Measurements from ENCODE around the gene RRBP1.

RRBP1 gene

DNA sequence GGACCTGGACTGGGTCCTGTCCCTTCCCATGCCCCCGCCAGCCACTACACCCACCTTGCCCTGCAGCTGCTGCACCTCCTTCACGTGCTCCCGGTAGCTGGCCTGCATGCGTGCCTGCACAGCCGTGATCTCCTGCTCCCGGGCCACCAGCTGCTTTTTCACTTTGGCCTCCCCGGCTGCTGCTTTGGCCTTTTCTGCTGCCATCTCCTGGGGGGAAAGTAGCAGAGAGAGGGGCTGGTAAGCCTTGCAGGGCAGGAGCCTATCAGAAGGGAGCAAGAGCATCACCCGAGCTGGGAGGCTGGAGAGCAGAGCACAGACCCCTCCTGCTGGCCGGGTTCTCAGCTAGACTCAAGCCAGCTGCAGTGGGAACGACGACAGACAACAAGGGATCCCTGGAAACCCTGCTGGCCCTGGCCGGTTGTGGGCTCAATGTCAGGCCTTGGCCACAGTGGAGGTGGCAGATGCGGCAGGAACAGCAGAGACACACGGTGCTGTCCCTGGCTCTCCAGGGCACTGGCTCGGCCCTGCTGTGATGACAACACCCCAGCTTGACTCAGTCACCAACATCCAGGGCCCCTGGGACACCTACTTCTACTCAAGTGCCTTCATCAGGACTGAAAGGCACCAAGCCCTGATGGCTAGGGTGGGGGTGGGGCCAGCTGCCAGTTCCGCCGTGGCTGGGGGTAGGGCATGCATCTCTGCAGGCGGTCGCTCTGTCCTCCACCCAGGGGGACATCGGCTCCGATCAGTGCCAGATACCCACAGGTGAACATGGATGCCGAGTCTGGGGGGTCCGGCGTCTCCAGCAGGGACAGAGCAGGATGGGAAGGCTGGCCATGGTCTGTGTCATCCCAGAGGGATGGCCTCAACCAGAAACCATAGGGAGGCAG, 45.3 kb downstream of the RRBP1 start:
- TF ChIP-seq, protein P1, sequence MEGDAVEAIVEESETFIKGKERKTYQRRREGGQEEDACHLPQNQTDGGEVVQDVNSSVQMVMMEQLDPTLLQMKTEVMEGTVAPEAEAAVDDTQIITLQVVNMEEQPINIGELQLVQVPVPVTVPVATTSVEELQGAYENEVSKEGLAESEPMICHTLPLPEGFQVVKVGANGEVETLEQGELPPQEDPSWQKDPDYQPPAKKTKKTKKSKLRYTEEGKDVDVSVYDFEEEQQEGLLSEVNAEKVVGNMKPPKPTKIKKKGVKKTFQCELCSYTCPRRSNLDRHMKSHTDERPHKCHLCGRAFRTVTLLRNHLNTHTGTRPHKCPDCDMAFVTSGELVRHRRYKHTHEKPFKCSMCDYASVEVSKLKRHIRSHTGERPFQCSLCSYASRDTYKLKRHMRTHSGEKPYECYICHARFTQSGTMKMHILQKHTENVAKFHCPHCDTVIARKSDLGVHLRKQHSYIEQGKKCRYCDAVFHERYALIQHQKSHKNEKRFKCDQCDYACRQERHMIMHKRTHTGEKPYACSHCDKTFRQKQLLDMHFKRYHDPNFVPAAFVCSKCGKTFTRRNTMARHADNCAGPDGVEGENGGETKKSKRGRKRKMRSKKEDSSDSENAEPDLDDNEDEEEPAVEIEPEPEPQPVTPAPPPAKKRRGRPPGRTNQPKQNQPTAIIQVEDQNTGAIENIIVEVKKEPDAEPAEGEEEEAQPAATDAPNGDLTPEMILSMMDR (IDR thresholded peaks at IDR 0.05; ENCODE audit: control extremely low read depth, extremely low read depth, low read depth, missing control alignments), result no peak
- ChIA-PET POLR2A (no interaction called here), CTCF (no interaction called here)
- DNase-seq (ENCODE audit: extremely low spot score), result no peak

DNA sequence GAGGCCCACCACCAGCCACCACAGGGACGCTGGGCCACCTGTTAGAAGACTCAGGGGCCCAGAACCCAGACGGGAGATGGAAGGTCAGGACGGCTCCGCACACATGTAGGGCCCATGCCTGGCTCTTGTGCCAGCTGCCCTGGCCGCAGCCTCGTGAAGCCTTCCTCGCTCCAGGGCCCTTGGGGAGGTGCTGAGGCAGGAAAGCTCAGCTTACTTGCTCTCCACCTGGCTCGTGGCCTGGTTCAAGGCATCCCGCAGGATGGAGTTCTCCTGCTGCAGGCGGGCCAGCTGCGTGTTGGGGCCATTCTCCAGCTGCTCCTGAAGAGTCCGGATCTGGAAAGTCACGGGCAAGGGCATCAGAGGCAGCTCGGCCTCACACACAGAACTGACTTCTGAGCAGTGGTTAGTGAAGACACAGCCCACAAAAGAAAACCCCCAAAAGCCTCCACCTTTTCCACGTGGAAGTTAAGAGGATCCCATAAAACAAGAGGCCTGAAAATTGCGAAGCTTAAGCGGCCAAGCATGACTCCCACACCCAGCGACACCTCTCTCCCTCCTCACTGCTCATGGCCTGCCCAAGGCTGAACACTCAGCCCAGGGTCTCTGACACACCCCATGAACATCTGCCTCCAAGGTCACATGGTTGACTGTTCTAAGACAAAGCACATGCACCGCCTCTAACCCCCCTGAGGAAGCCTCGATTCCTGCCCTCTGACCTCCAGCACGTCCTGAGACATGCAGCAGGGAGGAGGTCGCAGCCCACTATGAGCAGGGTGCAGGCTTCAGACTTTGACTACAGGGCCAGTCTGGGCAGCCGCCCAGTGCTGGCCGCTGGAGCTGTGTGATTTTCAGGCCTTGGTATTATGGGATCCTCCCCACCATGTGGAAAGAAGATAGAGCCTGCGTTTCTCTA, 46.5 kb downstream of the RRBP1 start:
- ChIA-PET POLR2A (no interaction called here), CTCF (interaction anchor here (1.0 to 3.0 kb wide), 3 partner anchors 11 to 304 kb away, joined by 3 to 14 read pairs (median 13); no protein-coding TSS in a partner anchor)
- no peak for DNase-seq (ENCODE audit: extremely low spot score)
- TF ChIP-seq, protein P1 (IDR thresholded peaks at IDR 0.05; ENCODE audit: control extremely low read depth, extremely low read depth, low read depth, missing control alignments), result no peak

- CTCF ChIA-PET, result interaction anchor here (3.0 kb wide), 2 partner anchors 12 to 17 kb away, joined by 13 to 14 read pairs; no protein-coding TSS in a partner anchor
- DNase-seq (ENCODE audit: extremely low spot score), result no peak
- POLR2A ChIA-PET, result no interaction called here
- TF ChIP-seq, protein P1 (IDR thresholded peaks at IDR 0.05; ENCODE audit: control extremely low read depth, extremely low read depth, low read depth, missing control alignments), result no peak
Measured at GRCh38 chr20:17634661-17635331, 47.2 kb downstream of the RRBP1 start.

GRCh38 chr20:17633850-17634500, 48.1 kb downstream of the RRBP1 start:
- ChIA-PET CTCF (interaction anchor here (1.1 to 3.0 kb wide), 4 partner anchors 12 to 129 kb away, joined by 3 to 14 read pairs (median 8); no protein-coding TSS in a partner anchor), POLR2A (no interaction called here)
- DNase-seq (ENCODE audit: extremely low spot score), result no peak
- TF ChIP-seq, protein P1 (IDR thresholded peaks at IDR 0.05; ENCODE audit: control extremely low read depth, extremely low read depth, low read depth, missing control alignments), result no peak

DNA sequence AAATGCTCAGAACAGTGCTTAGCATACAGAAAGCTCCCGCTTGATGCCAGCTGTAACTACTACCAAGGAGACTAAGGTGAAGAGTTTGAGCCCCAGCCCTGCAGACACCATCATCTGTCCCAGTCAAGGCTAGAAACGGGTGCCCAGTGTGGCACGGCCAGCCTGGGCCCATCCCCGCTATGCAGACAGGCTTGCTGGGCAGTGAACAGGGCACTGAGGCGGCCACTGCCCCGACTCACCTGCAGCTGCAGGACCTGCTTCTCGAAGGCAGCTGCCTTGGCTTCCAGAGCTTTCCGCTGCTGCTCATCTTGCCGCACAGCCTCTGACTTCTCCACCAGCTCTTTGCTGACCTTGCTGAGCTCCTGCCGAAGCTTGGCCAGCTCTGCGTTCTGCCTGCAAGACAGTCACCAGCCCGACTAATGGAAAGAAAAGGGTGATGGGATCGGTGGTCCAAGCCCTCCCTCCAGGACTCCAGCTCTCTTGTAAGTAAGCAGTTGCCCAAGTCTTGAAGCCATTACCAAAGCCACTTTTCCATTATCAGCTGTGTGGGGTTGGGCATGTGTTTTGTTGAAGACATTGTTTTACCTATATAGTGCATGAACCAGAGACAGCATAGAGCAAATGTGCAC, 48.7 kb downstream of the RRBP1 start:
- ChIA-PET POLR2A (no interaction called here), CTCF (interaction anchor here (1.1 to 3.0 kb wide), 4 partner anchors 13 to 128 kb away, joined by 3 to 14 read pairs (median 8); no protein-coding TSS in a partner anchor)
- TF ChIP-seq, protein P1 (IDR thresholded peaks at IDR 0.05; ENCODE audit: control extremely low read depth, extremely low read depth, low read depth, missing control alignments), result no peak
- DNase-seq (ENCODE audit: extremely low spot score), result no peak
